Measurements from ENCODE around the gene MCTP2.

Gene MCTP2

GRCh38 chr15:94421706-94422105, 190.3 kb downstream of the MCTP2 start:
- H3K27ac ChIP-seq: no peak overlapping the region
- TF ChIP-seq CTCF (conservative IDR thresholded peaks at IDR 0.05) (no peak), ZFX (IDR thresholded peaks at IDR 0.05) (no peak)

- H3K27ac ChIP-seq: no peak overlapping the region
- no peak for TF ChIP-seq CTCF (conservative IDR thresholded peaks at IDR 0.05)
- no peak for TF ChIP-seq ZFX (IDR thresholded peaks at IDR 0.05)
These were observed 200.9 kb downstream of the MCTP2 start for GRCh38 chr15:94432279-94432678.

GRCh38 chr15:94439158-94439557, 207.8 kb downstream of the MCTP2 start:
- H3K27ac ChIP-seq: no peak overlapping the region
- TF ChIP-seq CTCF (conservative IDR thresholded peaks at IDR 0.05) (no peak), ZFX (IDR thresholded peaks at IDR 0.05) (no peak)

GRCh38 chr15:94441760-94442159, 210.4 kb downstream of the MCTP2 start:
- TF ChIP-seq ZFX (IDR thresholded peaks at IDR 0.05) (no peak), CTCF (conservative IDR thresholded peaks at IDR 0.05) (no peak)
- no peak overlapping the region for H3K27ac ChIP-seq

- no peak overlapping the region for H3K27ac ChIP-seq
- TF ChIP-seq CTCF (conservative IDR thresholded peaks at IDR 0.05) (no peak), ZFX (IDR thresholded peaks at IDR 0.05) (no peak)
These were observed 211.1 kb downstream of the MCTP2 start for GRCh38 chr15:94442480-94442879.

- TF ChIP-seq CTCF (conservative IDR thresholded peaks at IDR 0.05) (no peak), ZFX (IDR thresholded peaks at IDR 0.05) (no peak)
- no peak overlapping the region for H3K27ac ChIP-seq
These were observed 211.8 kb downstream of the MCTP2 start for GRCh38 chr15:94443186-94443585.

- TF ChIP-seq CTCF (conservative IDR thresholded peaks at IDR 0.05) (no peak), ZFX (IDR thresholded peaks at IDR 0.05) (no peak)
- no peak overlapping the region for H3K27ac ChIP-seq
These were observed 214.3 kb downstream of the MCTP2 start for GRCh38 chr15:94445566-94446160.

Measured in C4-2B (cell line).